ENCODE results near the gene GPC6.

GPC6 gene

GRCh38 chr13:93260591-93260990, 34.0 kb downstream of the GPC6 start:
- DNase-seq (ENCODE audit: low read depth, low spot score) = no peak
- ChIA-PET CTCF (interaction anchor here (1.2 kb wide), 1 partner anchor 12 kb away, joined by 5 read pairs; no protein-coding TSS in a partner anchor), POLR2A (no interaction called here)
- TF ChIP-seq CTCF (IDR thresholded peaks at IDR 0.05; ENCODE audit: insufficient read depth, low read length, missing control alignments) = no peak
- H3K4me3 ChIP-seq (ENCODE audit: low read depth, low read length) = no peak overlapping the region

GRCh38 chr13:93262729-93263345, 36.2 kb downstream of the GPC6 start:
- ChIA-PET CTCF (no interaction called here), POLR2A (interaction anchor here (0.6 to 0.7 kb wide), 2 partner anchors 24 to 340 kb away, joined by 3 read pairs; no protein-coding TSS in a partner anchor)
- DNase-seq (ENCODE audit: low read depth, low spot score) = no peak
- no peak overlapping the region for H3K4me3 ChIP-seq (ENCODE audit: low read depth, low read length)
- TF ChIP-seq CTCF (IDR thresholded peaks at IDR 0.05; ENCODE audit: insufficient read depth, low read length, missing control alignments) = no peak

GRCh38 chr13:93264876-93265275, 38.3 kb downstream of the GPC6 start:
- CTCF ChIA-PET = no interaction called here
- H3K4me3 ChIP-seq (ENCODE audit: low read depth, low read length) = no peak overlapping the region
- TF ChIP-seq CTCF (IDR thresholded peaks at IDR 0.05; ENCODE audit: insufficient read depth, low read length, missing control alignments) = no peak
- POLR2A ChIA-PET = no interaction called here
- no peak for DNase-seq (ENCODE audit: low read depth, low spot score)

- no peak overlapping the region for H3K4me3 ChIP-seq (ENCODE audit: low read depth, low read length)
- no peak for DNase-seq (ENCODE audit: low read depth, low spot score)
- ChIA-PET POLR2A (no interaction called here), CTCF (interaction anchor here (1.3 kb wide), 1 partner anchor 9 kb away, joined by 6 read pairs; no protein-coding TSS in a partner anchor)
- no peak for TF ChIP-seq CTCF (IDR thresholded peaks at IDR 0.05; ENCODE audit: insufficient read depth, low read length, missing control alignments)
Measured at GRCh38 chr13:93265800-93266199, 39.2 kb downstream of the GPC6 start.

GRCh38 chr13:93266681-93267080, 40.1 kb downstream of the GPC6 start:
- DNase-seq (ENCODE audit: low read depth, low spot score) = no peak
- no peak overlapping the region for H3K4me3 ChIP-seq (ENCODE audit: low read depth, low read length)
- ChIA-PET POLR2A (no interaction called here), CTCF (interaction anchor here (1.3 kb wide), 1 partner anchor 10 kb away, joined by 6 read pairs; no protein-coding TSS in a partner anchor)
- no peak for TF ChIP-seq CTCF (IDR thresholded peaks at IDR 0.05; ENCODE audit: insufficient read depth, low read length, missing control alignments)

GRCh38 chr13:93268327-93269028, 41.9 kb downstream of the GPC6 start:
- DNase-seq (ENCODE audit: low read depth, low spot score) = no peak
- POLR2A ChIA-PET = no interaction called here

More at GRCh38 chr13:93268327-93269028, 41.9 kb downstream of the GPC6 start:
- no peak overlapping the region for H3K4me3 ChIP-seq (ENCODE audit: low read depth, low read length)
- CTCF ChIA-PET = no interaction called here
- TF ChIP-seq CTCF (IDR thresholded peaks at IDR 0.05; ENCODE audit: insufficient read depth, low read length, missing control alignments) = no peak

Data from AG04449 (cell line).